GM21515 (cell line): ENCODE data around the gene ZSCAN31.
"Not testable (repeated sequence)": the region's sequence is repeated elsewhere in the genome, so short reads cannot be mapped to it uniquely, and the experiment has no call there.

Experiments
- ATAC-seq: cut with Tn5 transposase; IDR thresholded peaks from one replicate; pipeline ENCODE4 v1.9.1; 2021; ENCODE audit not compliant: unreplicated experiment

Gene ZSCAN31

GRCh38 chr6:28335564-28336283 lies at the start of gene ZSCAN31:
Gene ZSCAN31 (minus strand): TSS chr6:28336148. CDS start chr6:28329683, 6,465 bp downstream.
- ATAC-seq: peak; percentile 85

DNA sequence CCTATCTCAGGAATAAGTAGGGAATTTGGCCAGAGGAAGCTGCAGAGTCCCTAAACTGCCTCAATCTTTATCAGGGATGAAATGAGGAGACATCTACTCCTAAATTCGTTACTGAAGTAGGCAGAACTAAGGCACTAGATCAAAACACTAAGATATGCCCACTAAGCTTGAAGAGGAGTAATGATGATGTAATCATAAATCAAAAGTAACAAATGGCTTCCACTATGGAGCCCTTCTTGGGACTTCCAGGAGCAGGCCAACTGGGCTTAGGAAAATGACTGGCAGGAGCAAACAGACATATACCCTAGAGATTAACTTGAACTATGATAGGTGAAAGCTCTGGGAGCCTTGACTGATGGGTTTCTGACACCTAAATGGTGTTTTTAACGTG lies 48.2 kb upstream of the ZSCAN31 start:
- no peak for ATAC-seq

DNA sequence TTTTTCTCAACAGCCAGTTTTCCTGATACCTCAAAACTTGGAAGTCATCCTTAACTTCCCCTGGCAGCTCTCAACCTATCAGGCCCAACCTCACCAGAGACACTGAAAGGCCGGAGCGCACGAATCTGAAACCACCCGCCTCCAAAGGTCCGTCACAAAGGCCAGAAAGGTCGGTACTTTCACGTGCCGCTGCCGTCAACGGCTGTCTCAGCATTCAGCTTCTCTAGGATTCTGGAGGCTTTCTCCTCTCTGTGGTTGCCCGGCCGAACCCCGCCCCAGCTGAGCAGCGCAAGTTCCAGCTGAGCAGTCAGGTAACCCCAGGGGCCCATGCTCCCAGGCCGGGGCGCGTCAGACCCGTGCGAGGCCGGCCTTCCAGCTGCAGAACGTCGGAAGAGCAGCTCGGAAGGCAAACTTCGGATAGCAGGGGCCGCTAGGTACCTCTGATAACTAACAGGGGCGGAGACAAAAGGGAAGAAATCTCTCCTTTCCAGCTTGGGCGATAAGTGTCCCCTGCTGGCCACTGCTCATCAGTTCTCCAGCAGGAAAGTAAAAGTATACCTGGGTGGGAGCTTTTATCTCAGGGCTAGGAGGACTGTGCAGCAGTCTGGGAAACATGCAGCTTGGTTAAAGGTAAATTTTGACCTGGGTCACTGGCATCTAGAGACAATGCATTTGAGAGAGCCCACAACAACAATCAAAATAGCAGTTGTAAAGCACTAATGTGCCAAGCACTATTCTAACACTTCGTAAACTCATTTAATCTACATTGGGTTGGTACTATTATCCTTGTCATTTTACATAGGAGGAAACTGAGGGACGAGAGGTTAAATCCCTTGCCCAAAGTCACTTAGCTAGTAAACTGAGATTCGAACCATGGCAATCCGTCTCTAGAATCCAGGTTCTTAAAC lies 47.5 kb upstream of the ZSCAN31 start:
- ATAC-seq: peak; percentile 91

DNA sequence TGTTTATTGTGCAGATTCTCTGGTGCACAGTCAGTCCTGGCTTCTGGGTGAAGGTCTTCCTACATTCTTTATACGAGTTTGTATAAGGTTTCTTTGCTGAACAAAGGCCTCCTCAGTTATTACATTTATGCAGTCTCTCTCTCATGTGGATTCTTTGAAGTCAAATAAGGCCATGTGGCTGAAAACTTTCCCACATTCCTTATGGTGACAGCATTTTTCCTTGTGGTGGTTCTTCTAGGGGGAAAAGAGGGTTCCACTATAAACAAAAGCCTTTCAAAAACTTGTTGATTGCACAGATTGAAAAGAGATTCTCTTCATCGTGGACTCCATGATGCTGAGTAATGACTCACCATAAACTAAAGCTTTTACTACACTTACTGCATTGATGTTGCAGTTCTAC lies 44.4 kb upstream of the ZSCAN31 start:
- no peak for ATAC-seq

DNA sequence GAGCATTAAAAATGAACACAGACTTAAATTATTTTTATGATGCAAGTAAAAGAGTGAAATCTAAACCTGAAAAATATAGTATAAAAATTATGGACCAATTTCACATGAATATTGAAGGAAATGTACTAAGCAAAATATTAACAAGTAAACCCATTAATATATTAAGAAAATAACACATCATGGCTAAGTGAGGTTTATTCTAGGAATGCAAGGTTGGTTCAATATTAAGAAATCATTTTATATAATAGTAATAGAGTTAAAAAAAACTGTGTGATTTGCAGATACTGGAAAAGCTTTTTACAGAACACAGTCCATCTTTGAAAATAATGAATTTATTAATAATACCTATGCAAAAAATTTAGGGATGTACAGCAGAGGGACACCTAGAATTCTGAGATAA lies 42.7 kb upstream of the ZSCAN31 start:
- no peak for ATAC-seq

DNA sequence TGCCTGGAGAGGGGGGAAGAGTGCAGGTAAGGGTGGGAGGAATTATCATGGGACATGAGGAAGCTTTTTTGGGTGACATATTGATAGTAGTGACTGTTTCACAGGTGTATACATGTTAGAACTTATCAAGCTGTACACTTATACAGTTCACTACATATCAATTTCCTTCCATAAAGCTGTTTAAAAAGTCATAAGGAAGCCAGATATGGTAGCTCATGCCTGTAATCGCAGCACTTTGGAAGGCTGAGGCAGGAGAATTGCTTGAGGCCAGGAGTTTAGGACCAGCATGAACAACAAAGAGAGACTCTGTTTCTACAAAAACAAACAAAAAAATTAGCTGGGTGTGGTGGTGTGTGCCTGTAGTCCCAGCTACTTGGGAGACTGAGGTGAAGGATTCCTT lies 41.9 kb upstream of the ZSCAN31 start:
- no peak for ATAC-seq

GRCh38 chr6:28373925-28374324 lies 38.0 kb upstream of the ZSCAN31 start:
- no peak for ATAC-seq

DNA sequence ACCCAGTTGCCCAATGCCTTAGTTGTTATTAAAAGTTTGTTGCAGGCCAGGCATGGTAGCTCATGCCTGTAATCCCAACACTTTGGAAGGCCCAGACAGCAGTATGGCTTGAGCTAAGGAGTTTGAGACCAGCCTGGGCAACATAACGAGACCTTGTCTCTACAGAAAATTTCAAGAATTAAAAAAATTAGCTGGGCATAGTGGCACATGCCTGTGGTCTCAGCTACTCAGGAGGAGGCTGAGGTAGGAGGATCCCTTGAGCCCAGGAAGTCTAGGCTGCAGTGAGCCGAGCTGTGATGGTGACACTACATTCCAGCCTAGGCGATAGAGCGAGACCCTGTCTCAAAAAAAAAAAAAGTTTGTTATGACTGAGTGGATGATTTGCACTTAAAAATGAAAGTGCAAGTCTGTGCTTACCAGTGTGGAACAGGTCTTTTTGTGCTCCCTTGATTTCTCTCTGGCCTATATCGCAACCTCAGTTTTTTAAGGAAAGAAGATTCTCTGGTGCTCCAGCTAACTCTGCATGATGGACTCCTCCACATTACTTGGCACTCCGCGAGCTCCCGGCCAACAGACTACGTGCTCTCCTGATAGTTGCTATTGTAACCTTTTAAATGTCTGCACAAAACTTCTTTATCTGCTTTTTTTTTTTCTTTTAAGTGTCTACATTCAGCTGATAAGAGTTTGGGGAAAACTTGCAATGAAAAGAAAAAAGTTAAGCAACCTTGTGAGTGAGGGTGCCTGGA lies 35.9 kb upstream of the ZSCAN31 start:
- ATAC-seq: no peak

DNA sequence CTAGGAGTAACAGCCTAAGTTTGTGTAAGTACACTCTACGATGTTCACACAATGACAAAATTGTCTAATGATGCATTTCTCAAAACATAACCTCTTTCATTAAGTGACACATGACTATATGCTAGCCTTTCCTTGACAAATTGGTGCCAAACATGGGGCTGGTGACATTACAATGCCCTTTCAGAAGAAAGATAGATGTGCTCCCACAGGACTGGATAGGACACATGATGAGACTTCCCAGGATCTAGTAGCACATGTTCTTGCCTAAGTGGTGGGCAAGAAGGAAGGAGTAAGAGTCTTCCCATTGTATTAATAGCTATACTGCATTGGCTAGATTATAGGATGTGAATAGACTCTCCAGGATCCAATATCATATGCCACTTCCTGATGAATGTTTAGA lies 35.3 kb upstream of the ZSCAN31 start:
- no peak for ATAC-seq

DNA sequence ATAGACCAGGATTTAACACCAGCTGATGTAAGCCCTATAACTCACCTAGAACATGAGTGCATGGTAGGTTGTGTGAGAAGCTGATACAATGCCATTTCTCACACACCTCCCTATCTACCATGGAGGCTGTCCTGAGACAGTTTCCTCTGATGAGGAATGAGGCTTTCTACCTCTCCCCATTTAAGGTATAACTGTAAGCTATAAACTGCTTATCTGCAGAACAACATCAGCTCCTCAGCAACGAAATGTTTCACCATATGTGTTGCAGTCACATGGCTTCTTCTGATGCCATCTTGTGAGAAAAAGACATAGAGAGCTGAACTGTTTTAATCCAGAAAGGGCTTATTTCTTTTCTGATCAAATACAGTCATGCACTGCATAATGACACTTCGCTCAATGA lies 34.5 kb upstream of the ZSCAN31 start:
- no peak for ATAC-seq

- ATAC-seq: no peak
Observed at GRCh38 chr6:28369463-28369862, 33.5 kb upstream of the ZSCAN31 start.

DNA sequence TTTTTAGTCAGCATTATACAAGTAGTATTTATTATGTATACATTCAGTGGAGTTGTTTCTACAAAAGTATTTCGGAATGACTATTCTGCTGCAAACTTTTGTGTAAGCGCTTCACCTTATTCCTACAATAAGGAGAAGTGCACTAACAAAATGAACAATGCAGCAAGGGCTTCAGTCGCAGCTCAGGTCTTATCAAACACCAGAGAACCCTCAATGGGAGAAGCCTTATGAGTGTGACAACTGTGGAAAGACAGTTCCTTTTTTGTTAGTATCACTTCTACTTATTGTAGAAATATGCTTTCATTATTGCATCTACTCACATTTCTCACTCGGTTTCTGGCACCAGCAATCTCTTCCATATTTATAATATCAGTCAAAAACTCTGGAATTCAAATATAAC lies 32.6 kb upstream of the ZSCAN31 start:
- ATAC-seq: peak; percentile 66

GRCh38 chr6:28365590-28365989 lies 29.6 kb upstream of the ZSCAN31 start:
- ATAC-seq: not testable (repeated sequence)

DNA sequence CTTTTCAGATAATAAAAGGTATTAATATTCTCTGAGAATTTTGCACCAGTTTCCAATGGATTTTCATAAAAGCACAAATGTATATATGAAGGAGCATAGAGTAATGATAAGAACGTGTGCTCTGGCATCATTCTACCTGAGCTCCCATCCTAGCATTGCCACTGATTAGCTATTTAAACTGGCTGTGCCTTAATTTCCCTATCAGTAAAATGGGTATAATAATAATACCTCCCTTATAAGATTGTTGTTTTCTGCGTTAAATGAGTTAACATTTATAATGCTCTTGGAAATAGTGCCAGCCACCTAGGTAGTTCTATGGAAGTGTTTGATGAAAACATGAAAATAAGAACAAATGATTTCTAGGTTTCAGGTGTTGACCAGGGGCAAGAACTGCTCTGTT lies 25.0 kb upstream of the ZSCAN31 start:
- ATAC-seq: no peak

- ATAC-seq: not testable (repeated sequence)
Observed at GRCh38 chr6:28359562-28359961, 23.6 kb upstream of the ZSCAN31 start.

GRCh38 chr6:28357036-28357435 lies 21.1 kb upstream of the ZSCAN31 start:
- ATAC-seq: no peak

- no peak for ATAC-seq
Observed at GRCh38 chr6:28356666-28357020, 20.7 kb upstream of the ZSCAN31 start.

- peak; percentile 64 for ATAC-seq
Observed at GRCh38 chr6:28355743-28356665, 20.1 kb upstream of the ZSCAN31 start.

DNA sequence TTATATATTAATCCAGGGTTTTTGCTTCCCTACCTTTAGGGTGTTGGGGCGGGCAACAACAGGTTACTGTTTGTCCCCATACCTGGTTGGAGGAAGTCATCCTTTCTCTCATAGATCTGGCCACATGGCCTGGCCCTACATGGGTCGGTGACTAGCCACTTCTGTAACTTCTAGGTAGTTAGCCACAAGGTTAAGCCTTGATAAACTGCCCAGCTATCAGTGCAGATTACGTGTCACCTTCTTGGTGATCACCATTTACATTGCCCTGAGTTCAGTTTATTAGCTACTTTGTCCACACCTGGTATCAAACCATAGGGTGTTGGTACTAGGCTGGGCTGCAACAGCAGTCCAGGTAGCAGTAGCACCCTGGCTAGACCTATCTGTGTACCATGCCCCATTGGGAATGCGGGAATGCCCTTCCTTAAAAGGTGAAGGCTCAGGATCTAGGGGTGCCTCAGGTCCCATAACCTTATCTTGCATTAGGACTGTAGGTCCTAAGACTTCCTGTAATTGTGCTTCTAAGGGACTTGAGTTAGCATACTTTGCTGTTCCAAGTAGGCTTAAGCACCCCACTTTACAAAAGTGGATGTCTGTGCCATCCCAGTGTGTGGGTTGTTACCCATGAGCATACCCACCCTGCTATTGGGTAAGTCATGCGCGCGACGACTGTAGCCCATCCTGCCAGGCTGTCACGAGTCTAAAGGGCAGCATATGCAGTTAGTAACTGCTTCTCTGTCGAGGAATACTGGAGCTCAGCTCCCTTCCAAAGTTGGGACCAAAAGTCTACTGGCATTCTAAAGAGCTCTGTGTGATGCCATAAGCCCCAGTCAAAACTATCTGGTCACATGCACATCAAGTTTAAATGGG lies 19.0 kb upstream of the ZSCAN31 start:
- no peak for ATAC-seq
